Activated CD8-positive, alpha-beta memory T cell treated with anti-CD3 and anti-CD28 coated beads, Interleukin-2, amount 50 U/mL, for 48 hours (primary cell): ENCODE measurements around the gene GDPD1.
"Not testable (repeated sequence)": the region's sequence is repeated elsewhere in the genome, so short reads cannot be mapped to it uniquely, and the experiment has no call there.

Experiments
- DNase-seq: peaks from one replicate; pipeline ENCODE4 v3.0.0-alpha.2; 2020

Gene GDPD1

GRCh38 chr17:59220328-59221158 lies at the start of gene GDPD1:
GDPD1 (plus strand) TSS chr17:59220511; CDS start chr17:59220610, 99 bp downstream.
- peak; percentile 99 for DNase-seq

- DNase-seq, result no peak
Measured at GRCh38 chr17:59172436-59173004, 47.8 kb upstream of the GDPD1 start.

- no peak for DNase-seq
Measured at GRCh38 chr17:59174671-59175070, 45.6 kb upstream of the GDPD1 start.

GRCh38 chr17:59175076-59175475 lies 45.2 kb upstream of the GDPD1 start:
- DNase-seq, result no peak

- DNase-seq, result no peak
Measured at GRCh38 chr17:59178266-59178985, 41.9 kb upstream of the GDPD1 start.

- not testable (repeated sequence) for DNase-seq
Measured at GRCh38 chr17:59179601-59180000, 40.7 kb upstream of the GDPD1 start.

GRCh38 chr17:59180626-59181025 lies 39.7 kb upstream of the GDPD1 start:
- no peak for DNase-seq

- no peak for DNase-seq
Measured at GRCh38 chr17:59181481-59181880, 38.8 kb upstream of the GDPD1 start.

- no peak for DNase-seq
Measured at GRCh38 chr17:59185997-59186396, 34.3 kb upstream of the GDPD1 start.

GRCh38 chr17:59186850-59187249 lies 33.5 kb upstream of the GDPD1 start:
- no peak for DNase-seq

- no peak for DNase-seq
Measured at GRCh38 chr17:59190806-59191205, 29.5 kb upstream of the GDPD1 start.

GRCh38 chr17:59193336-59193862 lies 26.9 kb upstream of the GDPD1 start:
- no peak for DNase-seq

- no peak for DNase-seq
Measured at GRCh38 chr17:59199398-59199797, 20.9 kb upstream of the GDPD1 start.

GRCh38 chr17:59202320-59202719 lies 18.0 kb upstream of the GDPD1 start:
- DNase-seq, result no peak

GRCh38 chr17:59219370-59219769 lies 941 bp upstream of the GDPD1 start:
- DNase-seq, result no peak

GRCh38 chr17:59219992-59220327 lies 351 bp upstream of the GDPD1 start:
- DNase-seq, result no peak

GRCh38 chr17:59221159-59221847 lies 992 bp downstream of the GDPD1 start:
- DNase-seq, result no peak

GRCh38 chr17:59223813-59224212 lies 3.5 kb downstream of the GDPD1 start:
- DNase-seq, result no peak

- DNase-seq, result not testable (repeated sequence)
Measured at GRCh38 chr17:59228588-59228987, 8.3 kb downstream of the GDPD1 start.

- no peak for DNase-seq
Measured at GRCh38 chr17:59230764-59231163, 10.5 kb downstream of the GDPD1 start.

GRCh38 chr17:59234631-59235030 lies 14.3 kb downstream of the GDPD1 start:
- no peak for DNase-seq

- DNase-seq, result no peak
Measured at GRCh38 chr17:59238906-59239305, 18.6 kb downstream of the GDPD1 start.

GRCh38 chr17:59244081-59244480 lies 23.8 kb downstream of the GDPD1 start:
- no peak for DNase-seq
